HG03460 (cell line): ENCODE data around the gene BUB3.

Experiments
- ATAC-seq: cut with Tn5 transposase; IDR thresholded peaks from one replicate; pipeline ENCODE4 v1.9.1; 2021; ENCODE audit not compliant: unreplicated experiment

Gene BUB3

GRCh38 chr10:123140983-123141390 is 13.2 kb upstream of the BUB3 start:
- ATAC-seq = no peak

- no peak for ATAC-seq
These were observed 12.2 kb upstream of the BUB3 start for GRCh38 chr10:123141791-123142700.

- no peak for ATAC-seq
These were observed 11.5 kb upstream of the BUB3 start for GRCh38 chr10:123142701-123143161.

GRCh38 chr10:123143162-123143824 is 10.9 kb upstream of the BUB3 start:
- ATAC-seq = no peak

- no peak for ATAC-seq
These were observed 10.4 kb upstream of the BUB3 start for GRCh38 chr10:123143825-123144168.

- ATAC-seq = no peak
These were observed 9.3 kb upstream of the BUB3 start for GRCh38 chr10:123144697-123145541.

- ATAC-seq = no peak
These were observed 8.6 kb upstream of the BUB3 start for GRCh38 chr10:123145542-123146012.

- ATAC-seq = no peak
These were observed 7.9 kb upstream of the BUB3 start for GRCh38 chr10:123146013-123146893.

GRCh38 chr10:123146894-123147634 is 7.1 kb upstream of the BUB3 start:
- no peak for ATAC-seq

GRCh38 chr10:123147635-123148413 is 6.4 kb upstream of the BUB3 start, which contains the start of gene HMX2:
HMX2 (plus strand) TSS chr10:123148136; CDS start chr10:123148379, 243 bp downstream.
- ATAC-seq = no peak

- ATAC-seq = no peak
These were observed 5.6 kb upstream of the BUB3 start for GRCh38 chr10:123148414-123149161.

GRCh38 chr10:123149162-123149567 is 5.0 kb upstream of the BUB3 start:
- no peak for ATAC-seq

- no peak for ATAC-seq
These were observed 4.5 kb upstream of the BUB3 start for GRCh38 chr10:123149568-123150270.

GRCh38 chr10:123150271-123150985 is 3.8 kb upstream of the BUB3 start:
- no peak for ATAC-seq

GRCh38 chr10:123150986-123151736 is 3.0 kb upstream of the BUB3 start:
- no peak for ATAC-seq

GRCh38 chr10:123151737-123152135 is 2.5 kb upstream of the BUB3 start:
- ATAC-seq = no peak
